ENCODE data around the gene GTPBP2. TPM values are rescaled to one million over a fixed set of nuclear protein-coding genes. Genes with fewer than 3 reads are reported as not detected.
A peak's percentile ranks its signal among the peaks of the same experiment; 100 is the strongest.

Gene GTPBP2
- total and polyA plus RNA-seq, 10 of the 15 experiments (the other 5 are each of a cell fraction or from before 2014, with no cell fraction given), result 5.9 to 63.4 (median 39.8) TPM

DNA sequence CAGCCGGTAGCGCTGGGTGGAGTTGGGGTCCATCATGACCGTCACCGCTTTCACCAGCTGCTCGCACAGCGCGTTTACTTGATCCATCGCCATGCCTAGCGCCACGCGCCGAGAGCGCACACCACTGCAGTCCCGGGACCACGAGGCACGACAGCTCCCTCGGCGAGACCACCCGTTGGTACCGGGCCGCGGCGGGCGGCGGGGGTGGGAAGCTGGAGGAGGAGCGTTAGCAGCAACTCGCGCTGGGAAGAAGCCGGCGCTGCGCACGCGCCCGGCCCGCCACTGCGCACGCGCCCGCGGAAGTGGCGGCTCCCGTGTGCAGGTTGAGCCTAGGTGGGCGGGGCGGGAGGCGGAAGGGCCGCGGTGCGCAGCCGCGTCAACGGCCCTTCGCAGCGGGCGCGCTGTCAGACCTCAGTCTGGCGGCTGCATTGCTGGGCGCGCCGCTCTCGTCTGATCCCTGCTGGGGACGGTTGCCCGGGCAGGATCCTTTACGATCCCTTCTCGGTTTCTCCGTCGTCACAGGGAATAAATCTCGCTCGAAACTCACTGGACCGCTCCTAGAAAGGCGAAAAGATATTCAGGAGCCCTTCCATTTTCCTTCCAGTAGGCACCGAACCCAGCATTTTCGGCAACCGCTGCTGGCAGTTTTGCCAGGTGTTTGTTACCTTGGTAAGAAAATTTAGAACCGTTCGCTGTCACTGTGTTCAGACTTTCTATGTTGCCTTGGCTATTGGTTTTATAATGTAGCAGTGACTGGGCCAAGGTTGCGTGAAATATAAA is 53.1 kb downstream of the GTPBP2 start, which contains the start of the genes POLH and XPO5 (continued):
- TF ChIP-seq, protein P1, sequence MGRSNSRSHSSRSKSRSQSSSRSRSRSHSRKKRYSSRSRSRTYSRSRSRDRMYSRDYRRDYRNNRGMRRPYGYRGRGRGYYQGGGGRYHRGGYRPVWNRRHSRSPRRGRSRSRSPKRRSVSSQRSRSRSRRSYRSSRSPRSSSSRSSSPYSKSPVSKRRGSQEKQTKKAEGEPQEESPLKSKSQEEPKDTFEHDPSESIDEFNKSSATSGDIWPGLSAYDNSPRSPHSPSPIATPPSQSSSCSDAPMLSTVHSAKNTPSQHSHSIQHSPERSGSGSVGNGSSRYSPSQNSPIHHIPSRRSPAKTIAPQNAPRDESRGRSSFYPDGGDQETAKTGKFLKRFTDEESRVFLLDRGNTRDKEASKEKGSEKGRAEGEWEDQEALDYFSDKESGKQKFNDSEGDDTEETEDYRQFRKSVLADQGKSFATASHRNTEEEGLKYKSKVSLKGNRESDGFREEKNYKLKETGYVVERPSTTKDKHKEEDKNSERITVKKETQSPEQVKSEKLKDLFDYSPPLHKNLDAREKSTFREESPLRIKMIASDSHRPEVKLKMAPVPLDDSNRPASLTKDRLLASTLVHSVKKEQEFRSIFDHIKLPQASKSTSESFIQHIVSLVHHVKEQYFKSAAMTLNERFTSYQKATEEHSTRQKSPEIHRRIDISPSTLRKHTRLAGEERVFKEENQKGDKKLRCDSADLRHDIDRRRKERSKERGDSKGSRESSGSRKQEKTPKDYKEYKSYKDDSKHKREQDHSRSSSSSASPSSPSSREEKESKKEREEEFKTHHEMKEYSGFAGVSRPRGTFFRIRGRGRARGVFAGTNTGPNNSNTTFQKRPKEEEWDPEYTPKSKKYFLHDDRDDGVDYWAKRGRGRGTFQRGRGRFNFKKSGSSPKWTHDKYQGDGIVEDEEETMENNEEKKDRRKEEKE (IDR thresholded peaks at IDR 0.05), result no peak
- no peak for TF ChIP-seq SRF (IDR thresholded peaks at IDR 0.05; ENCODE audit: low read depth in 2 of 2, low read length in 2 of 2)
- TF ChIP-seq MXI1 (IDR thresholded peaks at IDR 0.05; ENCODE audit: low read depth, low read length), result peak; percentile 97
- TF ChIP-seq RUNX3 (IDR thresholded peaks at IDR 0.05; ENCODE audit: low read length), result peak; percentile 62; the same call in 1 of the 2 replicates
- TF ChIP-seq, protein P2, sequence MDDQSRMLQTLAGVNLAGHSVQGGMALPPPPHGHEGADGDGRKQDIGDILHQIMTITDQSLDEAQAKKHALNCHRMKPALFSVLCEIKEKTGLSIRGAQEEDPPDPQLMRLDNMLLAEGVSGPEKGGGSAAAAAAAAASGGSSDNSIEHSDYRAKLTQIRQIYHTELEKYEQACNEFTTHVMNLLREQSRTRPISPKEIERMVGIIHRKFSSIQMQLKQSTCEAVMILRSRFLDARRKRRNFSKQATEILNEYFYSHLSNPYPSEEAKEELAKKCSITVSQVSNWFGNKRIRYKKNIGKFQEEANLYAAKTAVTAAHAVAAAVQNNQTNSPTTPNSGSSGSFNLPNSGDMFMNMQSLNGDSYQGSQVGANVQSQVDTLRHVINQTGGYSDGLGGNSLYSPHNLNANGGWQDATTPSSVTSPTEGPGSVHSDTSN (IDR thresholded peaks at IDR 0.05; ENCODE audit: insufficient replicate concordance, low read depth, low read length), result peak; percentile 32
- TF ChIP-seq, protein P3, sequence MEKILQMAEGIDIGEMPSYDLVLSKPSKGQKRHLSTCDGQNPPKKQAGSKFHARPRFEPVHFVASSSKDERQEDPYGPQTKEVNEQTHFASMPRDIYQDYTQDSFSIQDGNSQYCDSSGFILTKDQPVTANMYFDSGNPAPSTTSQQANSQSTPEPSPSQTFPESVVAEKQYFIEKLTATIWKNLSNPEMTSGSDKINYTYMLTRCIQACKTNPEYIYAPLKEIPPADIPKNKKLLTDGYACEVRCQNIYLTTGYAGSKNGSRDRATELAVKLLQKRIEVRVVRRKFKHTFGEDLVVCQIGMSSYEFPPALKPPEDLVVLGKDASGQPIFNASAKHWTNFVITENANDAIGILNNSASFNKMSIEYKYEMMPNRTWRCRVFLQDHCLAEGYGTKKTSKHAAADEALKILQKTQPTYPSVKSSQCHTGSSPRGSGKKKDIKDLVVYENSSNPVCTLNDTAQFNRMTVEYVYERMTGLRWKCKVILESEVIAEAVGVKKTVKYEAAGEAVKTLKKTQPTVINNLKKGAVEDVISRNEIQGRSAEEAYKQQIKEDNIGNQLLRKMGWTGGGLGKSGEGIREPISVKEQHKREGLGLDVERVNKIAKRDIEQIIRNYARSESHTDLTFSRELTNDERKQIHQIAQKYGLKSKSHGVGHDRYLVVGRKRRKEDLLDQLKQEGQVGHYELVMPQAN (conservative IDR thresholded peaks at IDR 0.05), result peak; percentile 84
- TF ChIP-seq RFX5 (IDR thresholded peaks at IDR 0.05; ENCODE audit: low read depth, low read length), result no peak
- peak; percentile 76 for TF ChIP-seq DPF2 (IDR thresholded peaks at IDR 0.05)
- TF ChIP-seq, protein P4, sequence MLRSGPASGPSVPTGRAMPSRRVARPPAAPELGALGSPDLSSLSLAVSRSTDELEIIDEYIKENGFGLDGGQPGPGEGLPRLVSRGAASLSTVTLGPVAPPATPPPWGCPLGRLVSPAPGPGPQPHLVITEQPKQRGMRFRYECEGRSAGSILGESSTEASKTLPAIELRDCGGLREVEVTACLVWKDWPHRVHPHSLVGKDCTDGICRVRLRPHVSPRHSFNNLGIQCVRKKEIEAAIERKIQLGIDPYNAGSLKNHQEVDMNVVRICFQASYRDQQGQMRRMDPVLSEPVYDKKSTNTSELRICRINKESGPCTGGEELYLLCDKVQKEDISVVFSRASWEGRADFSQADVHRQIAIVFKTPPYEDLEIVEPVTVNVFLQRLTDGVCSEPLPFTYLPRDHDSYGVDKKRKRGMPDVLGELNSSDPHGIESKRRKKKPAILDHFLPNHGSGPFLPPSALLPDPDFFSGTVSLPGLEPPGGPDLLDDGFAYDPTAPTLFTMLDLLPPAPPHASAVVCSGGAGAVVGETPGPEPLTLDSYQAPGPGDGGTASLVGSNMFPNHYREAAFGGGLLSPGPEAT (IDR thresholded peaks at IDR 0.05; ENCODE audit: low read depth), result no peak
- TF ChIP-seq NR2C2 (IDR thresholded peaks at IDR 0.05; ENCODE audit: borderline replicate concordance, control insufficient read depth, insufficient read length, low read depth), result no peak
- TF ChIP-seq SMARCA5 (IDR thresholded peaks at IDR 0.05), result peak; percentile 83
- TF ChIP-seq, protein P5, sequence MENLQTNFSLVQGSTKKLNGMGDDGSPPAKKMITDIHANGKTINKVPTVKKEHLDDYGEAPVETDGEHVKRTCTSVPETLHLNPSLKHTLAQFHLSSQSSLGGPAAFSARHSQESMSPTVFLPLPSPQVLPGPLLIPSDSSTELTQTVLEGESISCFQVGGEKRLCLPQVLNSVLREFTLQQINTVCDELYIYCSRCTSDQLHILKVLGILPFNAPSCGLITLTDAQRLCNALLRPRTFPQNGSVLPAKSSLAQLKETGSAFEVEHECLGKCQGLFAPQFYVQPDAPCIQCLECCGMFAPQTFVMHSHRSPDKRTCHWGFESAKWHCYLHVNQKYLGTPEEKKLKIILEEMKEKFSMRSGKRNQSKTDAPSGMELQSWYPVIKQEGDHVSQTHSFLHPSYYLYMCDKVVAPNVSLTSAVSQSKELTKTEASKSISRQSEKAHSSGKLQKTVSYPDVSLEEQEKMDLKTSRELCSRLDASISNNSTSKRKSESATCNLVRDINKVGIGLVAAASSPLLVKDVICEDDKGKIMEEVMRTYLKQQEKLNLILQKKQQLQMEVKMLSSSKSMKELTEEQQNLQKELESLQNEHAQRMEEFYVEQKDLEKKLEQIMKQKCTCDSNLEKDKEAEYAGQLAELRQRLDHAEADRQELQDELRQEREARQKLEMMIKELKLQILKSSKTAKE (IDR thresholded peaks at IDR 0.05; ENCODE audit: low read depth, poor library complexity, severe bottlenecking), result peak; percentile 58
- TF ChIP-seq, protein P6, sequence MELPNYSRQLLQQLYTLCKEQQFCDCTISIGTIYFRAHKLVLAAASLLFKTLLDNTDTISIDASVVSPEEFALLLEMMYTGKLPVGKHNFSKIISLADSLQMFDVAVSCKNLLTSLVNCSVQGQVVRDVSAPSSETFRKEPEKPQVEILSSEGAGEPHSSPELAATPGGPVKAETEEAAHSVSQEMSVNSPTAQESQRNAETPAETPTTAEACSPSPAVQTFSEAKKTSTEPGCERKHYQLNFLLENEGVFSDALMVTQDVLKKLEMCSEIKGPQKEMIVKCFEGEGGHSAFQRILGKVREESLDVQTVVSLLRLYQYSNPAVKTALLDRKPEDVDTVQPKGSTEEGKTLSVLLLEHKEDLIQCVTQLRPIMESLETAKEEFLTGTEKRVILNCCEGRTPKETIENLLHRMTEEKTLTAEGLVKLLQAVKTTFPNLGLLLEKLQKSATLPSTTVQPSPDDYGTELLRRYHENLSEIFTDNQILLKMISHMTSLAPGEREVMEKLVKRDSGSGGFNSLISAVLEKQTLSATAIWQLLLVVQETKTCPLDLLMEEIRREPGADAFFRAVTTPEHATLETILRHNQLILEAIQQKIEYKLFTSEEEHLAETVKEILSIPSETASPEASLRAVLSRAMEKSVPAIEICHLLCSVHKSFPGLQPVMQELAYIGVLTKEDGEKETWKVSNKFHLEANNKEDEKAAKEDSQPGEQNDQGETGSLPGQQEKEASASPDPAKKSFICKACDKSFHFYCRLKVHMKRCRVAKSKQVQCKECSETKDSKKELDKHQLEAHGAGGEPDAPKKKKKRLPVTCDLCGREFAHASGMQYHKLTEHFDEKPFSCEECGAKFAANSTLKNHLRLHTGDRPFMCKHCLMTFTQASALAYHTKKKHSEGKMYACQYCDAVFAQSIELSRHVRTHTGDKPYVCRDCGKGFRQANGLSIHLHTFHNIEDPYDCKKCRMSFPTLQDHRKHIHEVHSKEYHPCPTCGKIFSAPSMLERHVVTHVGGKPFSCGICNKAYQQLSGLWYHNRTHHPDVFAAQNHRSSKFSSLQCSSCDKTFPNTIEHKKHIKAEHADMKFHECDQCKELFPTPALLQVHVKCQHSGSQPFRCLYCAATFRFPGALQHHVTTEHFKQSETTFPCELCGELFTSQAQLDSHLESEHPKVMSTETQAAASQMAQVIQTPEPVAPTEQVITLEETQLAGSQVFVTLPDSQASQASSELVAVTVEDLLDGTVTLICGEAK (IDR thresholded peaks at IDR 0.05; ENCODE audit: borderline replicate concordance), result peak; percentile 13; the same call in 1 of the 2 replicates
- no peak for TF ChIP-seq NR2F1 (conservative IDR thresholded peaks at IDR 0.05)

Measured in GM12878 (cell line).